MCF 10A (cell line): ENCODE measurements around the gene STEEP1. TPM values are rescaled to one million over a fixed set of nuclear protein-coding genes. Genes with fewer than 3 reads are reported as not detected.

Source experiments
- BruUV-seq: library from RNA; stranded (reverse); fragments of 400-500 nt; replicated peaks from 2 replicates; lab custom pipeline; 2021; lab: Mats Ljungman, UMichigan
- CTCF ChIA-PET: fragments of 300-600 bp; sonication (Branson Sonifier 250); formaldehyde crosslinking; extraction: SDS; loops from one replicate; lab custom pipeline; 2021; ENCODE audit warnings: antibody characterized with exemption, inconsistent platforms; lab: Yijun Ruan, JAX
- POLR2A ChIA-PET: fragments of 300-600, 350-650 bp; sonication (Branson Sonifier 250); formaldehyde crosslinking; extraction: SDS; loops from one replicate; lab custom pipeline; 2020; ENCODE audit warnings: antibody characterized with exemption, inconsistent platforms; lab: Yijun Ruan, JAX
- DNase-seq: peaks from one replicate; pipeline ENCODE4 v3.0.0-alpha.2; 2018; ENCODE audit not compliant: unreplicated experiment
- H3K27ac Mint-ChIP-seq: one replicate; pipeline ENCODE4 v1.8.0; 2022; ENCODE audit warnings: mild to moderate bottlenecking, low read depth, mixed read lengths; ENCODE audit not compliant: unreplicated experiment
- H3K27me3 Mint-ChIP-seq: one replicate; pipeline ENCODE4 v1.8.0; 2022; ENCODE audit warnings: mixed read lengths; ENCODE audit not compliant: insufficient read depth, unreplicated experiment
- H3K36me3 Mint-ChIP-seq: one replicate; pipeline ENCODE4 v1.8.0; 2022; ENCODE audit warnings: mild to moderate bottlenecking, moderate library complexity, mixed read lengths; ENCODE audit not compliant: insufficient read depth, unreplicated experiment
- H3K4me1 Mint-ChIP-seq: one replicate; pipeline ENCODE4 v1.8.0; 2022; ENCODE audit warnings: mixed read lengths; ENCODE audit not compliant: insufficient read depth, unreplicated experiment
- H3K4me3 Mint-ChIP-seq: one replicate; pipeline ENCODE4 v1.8.0; 2022; ENCODE audit warnings: mild to moderate bottlenecking, moderate library complexity, mixed read lengths; ENCODE audit not compliant: unreplicated experiment
- H3K9me3 Mint-ChIP-seq: one replicate; pipeline ENCODE4 v1.8.0; 2022; ENCODE audit warnings: mixed read lengths; ENCODE audit not compliant: unreplicated experiment
- intact Hi-C: fragments of 100-400 bp; cut with micrococcal nuclease; formaldehyde crosslinking; loops from 2 replicates; pipeline ENCODE4 v1.14.1; 2022
- total RNA-seq: library from RNA; stranded (reverse); gene quantifications from 2 replicates; pipeline ENCODE4 v1.2.3, GENCODE V29; 2022
- TF ChIP-seq, protein P1 (sequence below): fragments of 200-600 bp; IDR thresholded peaks from one replicate; pipeline ENCODE4 v1.8.0; 2022; ENCODE audit warnings: antibody characterized with exemption, mild to moderate bottlenecking; ENCODE audit not compliant: unreplicated experiment

The STEEP1 gene
- total RNA-seq, 1 experiment from 2014 or later: 23.6 TPM

- ChIA-PET POLR2A (no interaction called here), CTCF (no interaction called here)
- TF ChIP-seq, protein P1, sequence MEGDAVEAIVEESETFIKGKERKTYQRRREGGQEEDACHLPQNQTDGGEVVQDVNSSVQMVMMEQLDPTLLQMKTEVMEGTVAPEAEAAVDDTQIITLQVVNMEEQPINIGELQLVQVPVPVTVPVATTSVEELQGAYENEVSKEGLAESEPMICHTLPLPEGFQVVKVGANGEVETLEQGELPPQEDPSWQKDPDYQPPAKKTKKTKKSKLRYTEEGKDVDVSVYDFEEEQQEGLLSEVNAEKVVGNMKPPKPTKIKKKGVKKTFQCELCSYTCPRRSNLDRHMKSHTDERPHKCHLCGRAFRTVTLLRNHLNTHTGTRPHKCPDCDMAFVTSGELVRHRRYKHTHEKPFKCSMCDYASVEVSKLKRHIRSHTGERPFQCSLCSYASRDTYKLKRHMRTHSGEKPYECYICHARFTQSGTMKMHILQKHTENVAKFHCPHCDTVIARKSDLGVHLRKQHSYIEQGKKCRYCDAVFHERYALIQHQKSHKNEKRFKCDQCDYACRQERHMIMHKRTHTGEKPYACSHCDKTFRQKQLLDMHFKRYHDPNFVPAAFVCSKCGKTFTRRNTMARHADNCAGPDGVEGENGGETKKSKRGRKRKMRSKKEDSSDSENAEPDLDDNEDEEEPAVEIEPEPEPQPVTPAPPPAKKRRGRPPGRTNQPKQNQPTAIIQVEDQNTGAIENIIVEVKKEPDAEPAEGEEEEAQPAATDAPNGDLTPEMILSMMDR: no peak
- Mint-ChIP-seq H3K4me3 (no peak overlapping the region), H3K4me1 (no peaks in the 10 kb centered on the region), H3K27ac (no peak overlapping the region), H3K9me3 (no peaks in the 10 kb centered on the region), H3K36me3 (peaks cover 29% of the 10 kb centered on the region), H3K27me3 (no peaks in the 10 kb centered on the region)
- peak; percentile 65 for DNase-seq
- no TSS peak for BruUV-seq
- intact Hi-C loops: no loop called here
These were observed 24.0 kb downstream of the STEEP1 start for GRCh38 chrX:119541188-119541587.

GRCh38 chrX:119539872-119540271 is 25.3 kb downstream of the STEEP1 start:
- H3K4me1 Mint-ChIP-seq: no peaks in the 10 kb centered on the region
- ChIA-PET CTCF (interaction anchor here (0.6 to 0.8 kb wide), 2 partner anchors 262 to 480 kb away, joined by 3 to 4 read pairs; no protein-coding TSS in a partner anchor), POLR2A (no interaction called here)
- BruUV-seq: no TSS peak
- H3K36me3 Mint-ChIP-seq: peaks cover 33% of the 10 kb centered on the region
- TF ChIP-seq, protein P1: no peak
- no peaks in the 10 kb centered on the region for H3K27me3 Mint-ChIP-seq
- DNase-seq: no peak
- no peak overlapping the region for H3K4me3 Mint-ChIP-seq
- intact Hi-C loops: no loop called here
- H3K9me3 Mint-ChIP-seq: no peaks in the 10 kb centered on the region
- no peak overlapping the region for H3K27ac Mint-ChIP-seq

GRCh38 chrX:119537487-119537886 is 27.7 kb downstream of the STEEP1 start:
- BruUV-seq: no TSS peak
- TF ChIP-seq, protein P1: no peak
- no peak for DNase-seq
- Mint-ChIP-seq H3K27me3 (peaks cover 2% of the 10 kb centered on the region), H3K4me3 (no peak overlapping the region), H3K9me3 (no peaks in the 10 kb centered on the region), H3K27ac (no peak overlapping the region), H3K36me3 (peaks cover 28% of the 10 kb centered on the region), H3K4me1 (no peaks in the 10 kb centered on the region)
- intact Hi-C loops: no loop called here
- ChIA-PET POLR2A (interaction anchor here (0.6 to 0.7 kb wide), 2 partner anchors 25 to 316 kb away, joined by 3 to 4 read pairs; partner anchors contain the start of gene UPF3B), CTCF (no interaction called here)

- peaks cover 21% of the 10 kb centered on the region for H3K27me3 Mint-ChIP-seq
- POLR2A ChIA-PET: interaction anchor here (0.7 kb wide), 1 partner anchor 15 kb away, joined by 3 read pairs; no protein-coding TSS in a partner anchor
- intact Hi-C loops: no loop called here
- no peak overlapping the region for H3K27ac Mint-ChIP-seq
- TF ChIP-seq, protein P1: no peak
- no peaks in the 10 kb centered on the region for H3K9me3 Mint-ChIP-seq
- BruUV-seq: no TSS peak
- no peak for DNase-seq
- H3K36me3 Mint-ChIP-seq: no peaks in the 10 kb centered on the region
- CTCF ChIA-PET: interaction anchor here (1.0 kb wide), 1 partner anchor 48 kb away, joined by 3 read pairs; no protein-coding TSS in a partner anchor
- no peak overlapping the region for H3K4me3 Mint-ChIP-seq
- H3K4me1 Mint-ChIP-seq: no peaks in the 10 kb centered on the region
These were observed 35.6 kb downstream of the STEEP1 start for GRCh38 chrX:119529345-119530276.
